Neural progenitor cell (in vitro differentiated cells): Measurements from ENCODE around the gene CAMK1G. TPM values are rescaled to one million over a fixed set of nuclear protein-coding genes. Genes with fewer than 3 reads are reported as not detected.

Experiments used
- DNase-seq: peaks from one replicate; pipeline ENCODE4 v3.0.0-alpha.2; 2016; ENCODE audit warnings: low spot score
- H2AFZ ChIP-seq: fragments of 200-600 bp; sonication (generic); replicated peaks from 2 replicates; pipeline ENCODE4 v1.6.1; 2016; ENCODE audit warnings: antibody characterized with exemption
- H3F3A ChIP-seq: fragments of 200-600 bp; sonication (generic); 2 replicates; pipeline ENCODE4 v1.6.1; 2016; ENCODE audit warnings: antibody characterized with exemption, low read depth
- H3K27ac ChIP-seq: fragments of 200-600 bp; sonication (generic); 2 replicates; pipeline ENCODE4 v1.5.1; 2016; ENCODE audit warnings: mild to moderate bottlenecking
- H3K27me3 ChIP-seq: fragments of 200-600 bp; sonication (generic); 2 replicates; pipeline ENCODE4 v1.6.1; 2016; ENCODE audit warnings: mild to moderate bottlenecking, moderate library complexity
- H3K36me3 ChIP-seq: fragments of 200-600 bp; sonication (generic); 2 replicates; pipeline ENCODE4 v1.5.1; 2016
- H3K4me1 ChIP-seq: fragments of 200-600 bp; sonication (generic); 2 replicates; pipeline ENCODE4 v1.6.1; 2016; ENCODE audit warnings: mixed run types
- H3K4me2 ChIP-seq: fragments of 200-600 bp; sonication (generic); 2 replicates; pipeline ENCODE4 v1.6.1; 2016
- H3K4me3 ChIP-seq: fragments of 200-600 bp; sonication (generic); 2 replicates; pipeline ENCODE4 v1.5.1; 2016
- H3K79me2 ChIP-seq: fragments of 200-600 bp; sonication (generic); 2 replicates; pipeline ENCODE4 v1.6.1; 2016; ENCODE audit warnings: low read depth
- H3K9ac ChIP-seq: fragments of 200-600 bp; sonication (generic); 2 replicates; pipeline ENCODE4 v1.6.1; 2016
- H3K9me3 ChIP-seq: fragments of 200-600 bp; sonication (generic); 2 replicates; pipeline ENCODE4 v1.5.1; 2016; ENCODE audit warnings: low read depth
- H4K20me1 ChIP-seq: fragments of 200-600 bp; sonication (generic); 2 replicates; pipeline ENCODE4 v1.6.1; 2016; ENCODE audit warnings: low read depth
- H3K27ac Mint-ChIP-seq: 3 replicates; pipeline ENCODE4 v1.8.0; 2021; ENCODE audit warnings: mixed read lengths
- H3K27me3 Mint-ChIP-seq: 2 replicates; pipeline ENCODE4 v1.8.0; 2022; ENCODE audit warnings: low read depth, mild to moderate bottlenecking, inconsistent platforms, moderate library complexity, mixed read lengths; ENCODE audit not compliant: insufficient read depth
- H3K36me3 Mint-ChIP-seq: 3 replicates; pipeline ENCODE4 v1.8.0; 2021; ENCODE audit warnings: mixed read lengths
- H3K4me1 Mint-ChIP-seq: 3 replicates; pipeline ENCODE4 v1.8.0; 2021; ENCODE audit warnings: mixed read lengths
- H3K4me3 Mint-ChIP-seq: 3 replicates; pipeline ENCODE4 v1.8.0; 2021; ENCODE audit warnings: mild to moderate bottlenecking, moderate library complexity, mixed read lengths
- H3K9me3 Mint-ChIP-seq: 3 replicates; pipeline ENCODE4 v1.8.0; 2020; ENCODE audit warnings: mixed read lengths
- EZH2 ChIP-seq: fragments of 200-600 bp; sonication (generic); IDR thresholded peaks from 2 replicates; pipeline ENCODE4 v1.6.1; 2017; ENCODE audit warnings: antibody characterized with exemption, mild to moderate bottlenecking, moderate library complexity
- EZH2phosphoT487 ChIP-seq: fragments of 200-600 bp; sonication (generic); IDR thresholded peaks from 2 replicates; pipeline ENCODE4 v1.6.1; 2017; ENCODE audit warnings: antibody characterized with exemption
- total RNA-seq: library from RNA; depleted of rRNA; stranded (reverse); fragments of >200 nt; gene quantifications from 2 replicates; pipeline ENCODE4 v1.2.3, GENCODE V29; 2015; ENCODE audit warnings: low replicate concordance
- TF ChIP-seq, protein P1 (sequence below): fragments of 200-600 bp; sonication (generic); IDR thresholded peaks from 2 replicates; pipeline ENCODE4 v1.5.1; 2017; ENCODE audit warnings: antibody characterized with exemption, mild to moderate bottlenecking

Gene CAMK1G
- total RNA-seq, 1 donor from 2014 or later = 3.6 TPM

DNA sequence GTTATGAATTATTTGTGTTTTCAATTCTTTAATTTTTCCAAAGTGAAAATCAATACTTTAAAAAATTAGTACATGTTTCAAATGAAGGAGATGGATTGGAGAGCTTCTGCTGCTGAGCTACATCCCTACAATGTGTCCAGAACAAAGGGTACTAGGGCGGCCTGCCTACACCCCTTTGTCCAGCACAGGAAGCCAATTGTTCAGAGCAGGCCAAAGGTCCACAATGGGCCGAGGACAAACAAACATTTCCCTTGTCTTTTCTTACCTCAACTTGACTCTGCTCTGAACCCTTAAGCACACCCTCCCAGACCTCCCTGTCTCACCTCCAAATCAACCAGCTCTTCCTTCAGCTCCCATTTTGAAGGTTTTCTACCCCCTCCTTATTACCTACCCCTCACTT is 39.4 kb upstream of the CAMK1G start:
- Mint-ChIP-seq H3K4me1 (peaks cover 28% of the 10 kb centered on the region), H3K4me3 (no peak overlapping the region), H3K36me3 (no peaks in the 10 kb centered on the region), H3K27ac (no peak overlapping the region), H3K9me3 (peaks cover 3% of the 10 kb centered on the region), H3K27me3 (peaks cover 10% of the 10 kb centered on the region)
- Histone ChIP-seq H3K4me1 (no peaks in the 10 kb centered on the region), H3K79me2 (no peaks in the 10 kb centered on the region), H2AFZ (no peak overlapping the region), H4K20me1 (no peaks in the 10 kb centered on the region), H3K36me3 (no peaks in the 10 kb centered on the region), H3K4me2 (no peak overlapping the region), H3K4me3 (no peak overlapping the region), H3K27ac (no peak overlapping the region), H3K27me3 (peaks cover 23% of the 10 kb centered on the region), H3K9me3 (no peaks in the 10 kb centered on the region), H3F3A (no peaks in the 10 kb centered on the region), H3K9ac (no peak overlapping the region)
- no peak for TF ChIP-seq EZH2
- TF ChIP-seq, protein P1, sequence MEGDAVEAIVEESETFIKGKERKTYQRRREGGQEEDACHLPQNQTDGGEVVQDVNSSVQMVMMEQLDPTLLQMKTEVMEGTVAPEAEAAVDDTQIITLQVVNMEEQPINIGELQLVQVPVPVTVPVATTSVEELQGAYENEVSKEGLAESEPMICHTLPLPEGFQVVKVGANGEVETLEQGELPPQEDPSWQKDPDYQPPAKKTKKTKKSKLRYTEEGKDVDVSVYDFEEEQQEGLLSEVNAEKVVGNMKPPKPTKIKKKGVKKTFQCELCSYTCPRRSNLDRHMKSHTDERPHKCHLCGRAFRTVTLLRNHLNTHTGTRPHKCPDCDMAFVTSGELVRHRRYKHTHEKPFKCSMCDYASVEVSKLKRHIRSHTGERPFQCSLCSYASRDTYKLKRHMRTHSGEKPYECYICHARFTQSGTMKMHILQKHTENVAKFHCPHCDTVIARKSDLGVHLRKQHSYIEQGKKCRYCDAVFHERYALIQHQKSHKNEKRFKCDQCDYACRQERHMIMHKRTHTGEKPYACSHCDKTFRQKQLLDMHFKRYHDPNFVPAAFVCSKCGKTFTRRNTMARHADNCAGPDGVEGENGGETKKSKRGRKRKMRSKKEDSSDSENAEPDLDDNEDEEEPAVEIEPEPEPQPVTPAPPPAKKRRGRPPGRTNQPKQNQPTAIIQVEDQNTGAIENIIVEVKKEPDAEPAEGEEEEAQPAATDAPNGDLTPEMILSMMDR = no peak
- no peak for TF ChIP-seq EZH2phosphoT487
- DNase-seq = peak; percentile 26

DNA sequence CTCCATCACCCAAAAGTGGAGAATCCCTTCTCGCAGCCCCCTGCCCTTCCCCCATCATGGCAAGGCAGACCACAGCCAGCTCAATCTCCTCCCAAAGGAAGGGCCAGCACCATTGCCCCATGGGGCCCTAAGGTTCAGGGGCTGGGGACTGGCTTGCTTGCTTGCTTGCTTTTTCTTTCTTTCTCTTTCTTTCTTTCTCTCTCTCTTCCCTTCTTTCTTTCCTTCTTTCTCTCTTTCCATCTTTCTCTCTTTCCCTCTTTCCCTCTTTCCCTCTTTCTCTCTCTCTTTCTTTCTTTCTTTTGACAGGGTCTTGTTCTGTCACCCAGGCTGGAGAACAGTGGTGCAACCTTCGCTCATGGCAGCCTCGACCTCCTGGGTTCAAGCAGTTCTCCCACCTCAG is 38.1 kb upstream of the CAMK1G start:
- Histone ChIP-seq H3K9ac (no peak overlapping the region), H2AFZ (no peak overlapping the region), H3K4me3 (no peak overlapping the region), H3K36me3 (no peaks in the 10 kb centered on the region), H4K20me1 (no peaks in the 10 kb centered on the region), H3F3A (no peaks in the 10 kb centered on the region), H3K27ac (no peak overlapping the region), H3K4me2 (no peak overlapping the region), H3K79me2 (no peaks in the 10 kb centered on the region), H3K27me3 (peaks cover 29% of the 10 kb centered on the region), H3K9me3 (no peaks in the 10 kb centered on the region), H3K4me1 (peaks cover 4% of the 10 kb centered on the region)
- DNase-seq = no peak
- H3K4me3 Mint-ChIP-seq = no peak overlapping the region
- H3K27me3 Mint-ChIP-seq = peaks cover 7% of the 10 kb centered on the region
- TF ChIP-seq EZH2phosphoT487 = no peak
- TF ChIP-seq EZH2 = no peak
- TF ChIP-seq, protein P1 = no peak
- peaks cover 3% of the 10 kb centered on the region for H3K9me3 Mint-ChIP-seq
- no peaks in the 10 kb centered on the region for H3K36me3 Mint-ChIP-seq
- no peak overlapping the region for H3K27ac Mint-ChIP-seq
- H3K4me1 Mint-ChIP-seq = peaks cover 28% of the 10 kb centered on the region

DNA sequence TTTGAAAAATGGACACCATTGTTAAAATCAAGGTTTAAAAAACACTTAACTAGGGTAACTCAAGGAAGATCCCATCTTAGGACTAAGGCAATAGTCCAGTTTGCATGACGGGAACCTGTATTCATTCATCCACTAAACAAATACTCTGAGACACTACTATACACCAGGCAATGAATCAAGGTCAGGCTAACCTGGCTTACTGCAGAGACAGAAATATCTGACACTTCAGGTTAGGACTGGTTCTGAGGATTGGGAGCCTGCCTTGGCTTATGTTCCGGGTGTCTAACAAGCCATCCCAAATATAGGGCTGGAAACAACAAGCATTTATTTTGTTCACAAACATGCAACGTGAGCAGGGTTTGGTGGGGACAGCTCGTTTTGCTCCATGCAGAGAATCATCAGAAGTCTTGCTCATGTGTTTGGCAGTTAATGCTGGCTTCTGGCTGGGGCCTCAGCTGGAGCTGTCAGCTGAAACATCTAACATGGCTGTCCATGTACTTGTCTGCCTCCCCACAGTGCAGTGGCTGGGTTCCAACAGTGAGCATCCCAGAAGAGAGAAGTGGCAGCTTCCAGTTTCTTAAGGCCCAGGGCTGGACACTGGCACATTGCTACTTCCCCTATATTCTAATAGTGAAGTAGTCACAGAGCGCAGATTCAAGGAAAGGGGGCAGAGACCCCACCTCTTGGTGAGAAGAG is 37.0 kb upstream of the CAMK1G start:
- Histone ChIP-seq H3K79me2 (no peaks in the 10 kb centered on the region), H3K4me1 (peaks cover 4% of the 10 kb centered on the region), H3K27ac (no peak overlapping the region), H3K9me3 (no peaks in the 10 kb centered on the region), H4K20me1 (no peaks in the 10 kb centered on the region), H3F3A (no peaks in the 10 kb centered on the region), H3K27me3 (peaks cover 40% of the 10 kb centered on the region), H3K4me2 (no peak overlapping the region), H3K4me3 (no peak overlapping the region), H3K9ac (no peak overlapping the region), H3K36me3 (no peaks in the 10 kb centered on the region), H2AFZ (no peak overlapping the region)
- Mint-ChIP-seq H3K9me3 (peaks cover 3% of the 10 kb centered on the region), H3K4me3 (no peak overlapping the region), H3K27me3 (peaks cover 5% of the 10 kb centered on the region), H3K4me1 (peaks cover 27% of the 10 kb centered on the region), H3K36me3 (no peaks in the 10 kb centered on the region), H3K27ac (no peak overlapping the region)
- TF ChIP-seq, protein P1 = no peak
- TF ChIP-seq EZH2 (no peak), EZH2phosphoT487 (no peak)
- DNase-seq = no peak
